GM12874 (cell line): ENCODE data around the gene CTBP1.

ENCODE experiments used
- TF ChIP-seq, protein P1 (sequence below): IDR thresholded peaks from 2 replicates; pipeline ENCODE4 v1.5.1; 2011; ENCODE audit warnings: low read depth, mild to moderate bottlenecking, control low read depth, low read length, moderate library complexity; ENCODE audit not compliant: insufficient read depth

The CTBP1 gene

DNA sequence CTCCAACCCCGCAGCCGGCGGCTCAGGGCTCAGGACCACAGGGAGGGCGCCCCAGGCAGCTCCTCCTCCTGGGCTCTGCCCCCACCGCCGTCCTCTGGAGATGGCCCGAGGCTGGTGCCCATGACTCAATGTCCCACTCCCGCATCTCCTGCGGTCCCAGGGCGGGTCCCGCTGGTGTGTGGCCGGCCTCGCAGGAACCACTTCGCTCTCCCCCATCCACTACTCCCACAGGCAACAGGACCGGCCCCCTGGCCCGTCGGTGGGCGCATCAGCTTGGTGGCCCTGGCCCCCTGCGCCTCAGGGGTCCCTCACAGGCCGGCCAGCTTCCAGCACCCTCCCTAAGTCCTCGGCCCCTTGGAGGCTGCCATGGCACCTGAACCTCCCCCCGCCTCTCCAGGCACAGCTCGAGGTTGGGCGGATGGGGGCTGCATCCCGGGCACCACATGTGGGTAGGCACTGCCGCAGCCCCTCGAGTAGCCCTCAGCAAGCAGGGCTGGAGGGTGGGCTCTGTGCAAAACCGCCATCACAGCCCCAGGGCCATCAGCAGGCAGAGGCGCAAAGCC, 53.7 kb downstream of the CTBP1 start:
- TF ChIP-seq, protein P1, sequence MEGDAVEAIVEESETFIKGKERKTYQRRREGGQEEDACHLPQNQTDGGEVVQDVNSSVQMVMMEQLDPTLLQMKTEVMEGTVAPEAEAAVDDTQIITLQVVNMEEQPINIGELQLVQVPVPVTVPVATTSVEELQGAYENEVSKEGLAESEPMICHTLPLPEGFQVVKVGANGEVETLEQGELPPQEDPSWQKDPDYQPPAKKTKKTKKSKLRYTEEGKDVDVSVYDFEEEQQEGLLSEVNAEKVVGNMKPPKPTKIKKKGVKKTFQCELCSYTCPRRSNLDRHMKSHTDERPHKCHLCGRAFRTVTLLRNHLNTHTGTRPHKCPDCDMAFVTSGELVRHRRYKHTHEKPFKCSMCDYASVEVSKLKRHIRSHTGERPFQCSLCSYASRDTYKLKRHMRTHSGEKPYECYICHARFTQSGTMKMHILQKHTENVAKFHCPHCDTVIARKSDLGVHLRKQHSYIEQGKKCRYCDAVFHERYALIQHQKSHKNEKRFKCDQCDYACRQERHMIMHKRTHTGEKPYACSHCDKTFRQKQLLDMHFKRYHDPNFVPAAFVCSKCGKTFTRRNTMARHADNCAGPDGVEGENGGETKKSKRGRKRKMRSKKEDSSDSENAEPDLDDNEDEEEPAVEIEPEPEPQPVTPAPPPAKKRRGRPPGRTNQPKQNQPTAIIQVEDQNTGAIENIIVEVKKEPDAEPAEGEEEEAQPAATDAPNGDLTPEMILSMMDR = no peak

DNA sequence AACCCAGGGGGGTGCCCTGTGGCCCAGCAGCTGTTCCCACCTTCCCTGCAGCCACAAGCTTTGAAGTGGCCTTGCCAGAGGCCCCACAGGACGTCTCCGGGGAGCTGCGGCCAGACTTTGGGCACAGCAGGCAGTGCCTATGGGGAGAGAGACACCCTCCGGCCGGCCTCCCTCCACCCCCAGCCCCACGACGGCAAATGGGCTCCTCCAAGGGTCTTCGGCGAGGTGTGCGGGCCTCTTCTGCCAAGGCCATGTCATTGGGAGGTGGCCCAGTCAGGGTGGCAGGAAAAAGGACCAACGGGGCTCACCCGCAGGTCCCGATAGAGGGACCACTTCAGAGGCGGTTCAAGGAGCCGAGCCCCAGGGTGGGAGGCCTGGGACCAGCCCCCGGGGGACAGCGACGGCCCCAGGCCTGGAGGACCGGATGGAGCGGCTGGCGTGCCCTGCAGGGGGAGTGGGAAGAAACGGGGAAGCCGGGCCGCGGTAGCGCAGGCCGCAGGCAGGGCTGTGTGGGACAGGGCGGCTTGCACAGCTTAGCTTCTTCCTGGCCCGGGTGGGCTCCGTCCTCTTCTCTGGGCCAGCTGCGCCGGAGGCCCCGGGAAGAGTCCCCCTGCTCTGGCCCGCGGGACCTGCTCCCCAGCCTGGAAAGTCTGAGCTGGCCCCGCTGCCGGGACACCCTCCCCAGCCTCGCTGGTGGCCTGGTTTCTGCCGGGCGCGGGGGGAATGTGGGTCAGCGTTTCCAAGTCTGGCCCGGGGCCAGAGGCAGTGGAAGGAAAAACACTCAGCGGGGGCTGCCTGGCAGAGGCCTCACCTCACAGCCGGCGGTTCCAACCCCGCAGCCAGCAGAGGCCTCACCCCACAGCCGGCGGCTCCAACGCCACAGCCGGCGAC, 54.7 kb downstream of the CTBP1 start:
- TF ChIP-seq, protein P1 = no peak

DNA sequence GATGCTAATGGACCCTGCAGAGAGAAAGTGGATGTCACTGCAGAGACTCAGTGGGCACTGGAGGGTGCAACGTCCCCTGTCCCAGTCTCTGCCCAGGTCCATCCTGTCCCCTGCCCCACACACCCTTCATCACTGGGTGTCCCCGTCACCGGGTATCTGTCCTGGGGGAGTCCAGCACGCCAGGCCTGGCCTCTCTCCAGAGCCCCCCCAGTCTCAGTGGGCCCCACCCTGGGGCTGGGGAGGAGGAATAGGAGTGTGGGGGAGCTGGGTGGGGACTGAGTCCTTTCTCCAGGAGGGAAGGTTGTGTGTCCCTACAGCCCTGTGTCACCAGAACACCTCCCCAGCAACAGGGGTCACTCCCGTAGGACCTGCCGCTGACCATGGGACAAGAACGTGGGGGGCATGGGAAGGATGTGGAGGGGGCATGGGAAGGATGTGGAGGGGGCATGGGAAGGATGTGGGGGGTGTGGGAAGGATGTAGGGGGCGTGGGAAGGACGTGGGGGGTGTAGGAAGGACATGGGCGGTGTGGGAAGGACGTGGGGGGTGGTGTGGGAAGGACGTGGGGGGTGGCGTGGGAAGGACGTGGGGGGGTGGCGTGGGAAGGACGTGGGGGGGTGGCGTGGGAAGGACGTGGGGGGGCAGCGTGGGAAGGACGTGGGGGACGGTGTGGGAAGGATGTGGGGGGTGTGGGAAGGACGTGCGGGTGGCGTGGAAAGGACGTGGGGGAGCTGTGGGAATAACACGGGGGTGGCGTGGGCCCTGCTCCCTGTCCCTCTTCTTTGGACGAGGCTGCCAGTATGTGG, 55.5 kb downstream of the CTBP1 start:
- TF ChIP-seq, protein P1 = no peak

DNA sequence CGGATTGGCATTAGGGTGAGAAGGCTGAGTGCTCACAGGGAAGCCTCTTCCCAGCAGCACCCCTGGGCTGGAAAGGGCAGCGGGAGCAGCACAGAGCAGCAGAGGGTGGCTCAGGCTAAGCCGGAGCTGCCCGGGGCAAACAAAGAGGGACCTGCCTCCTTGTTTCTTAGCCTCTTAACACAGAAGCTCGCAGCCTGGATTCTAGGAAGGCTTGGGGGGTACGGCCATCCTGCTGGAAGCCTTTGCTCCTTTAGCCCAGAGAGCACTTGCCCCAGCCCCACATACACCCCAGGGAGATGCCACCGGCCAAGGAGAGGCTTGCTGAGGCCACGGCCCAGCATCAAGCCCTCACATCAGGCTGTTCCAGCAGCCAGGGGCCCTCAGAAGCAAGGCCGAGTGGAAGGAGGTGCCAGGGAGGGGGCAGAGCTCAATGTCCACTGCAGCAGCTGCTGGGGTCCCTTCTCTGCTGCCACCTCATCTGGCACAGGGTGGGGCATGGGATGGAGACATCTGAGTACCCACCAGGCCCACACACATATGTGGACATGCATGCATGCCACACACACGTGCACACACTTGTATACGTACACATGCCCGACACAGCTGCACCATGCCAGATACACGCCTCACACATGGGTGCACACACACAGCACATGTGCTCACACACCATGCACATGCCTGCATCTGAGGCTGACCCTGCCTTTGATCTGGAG, 56.3 kb downstream of the CTBP1 start:
- TF ChIP-seq, protein P1 = no peak

DNA sequence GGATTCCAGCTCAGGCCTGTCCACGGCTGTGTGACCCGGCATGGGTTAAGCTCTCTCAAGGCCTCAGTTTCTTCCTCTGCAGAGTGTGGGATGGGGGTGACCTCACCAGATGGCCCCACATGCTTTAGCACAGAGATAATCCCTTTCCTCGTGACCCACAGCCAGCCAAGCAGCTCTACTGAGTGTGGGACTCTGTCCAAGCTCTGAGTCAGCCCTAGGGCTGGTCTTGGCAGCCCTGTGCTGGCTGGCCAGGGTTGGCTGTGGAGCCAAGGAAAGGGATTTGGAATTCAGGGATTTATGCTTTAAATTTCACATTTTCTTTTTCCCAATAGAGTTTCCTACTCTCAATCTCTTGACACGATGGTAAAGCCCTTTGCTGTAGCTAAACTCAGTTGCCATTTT, 56.8 kb downstream of the CTBP1 start:
- TF ChIP-seq, protein P1 = no peak

DNA sequence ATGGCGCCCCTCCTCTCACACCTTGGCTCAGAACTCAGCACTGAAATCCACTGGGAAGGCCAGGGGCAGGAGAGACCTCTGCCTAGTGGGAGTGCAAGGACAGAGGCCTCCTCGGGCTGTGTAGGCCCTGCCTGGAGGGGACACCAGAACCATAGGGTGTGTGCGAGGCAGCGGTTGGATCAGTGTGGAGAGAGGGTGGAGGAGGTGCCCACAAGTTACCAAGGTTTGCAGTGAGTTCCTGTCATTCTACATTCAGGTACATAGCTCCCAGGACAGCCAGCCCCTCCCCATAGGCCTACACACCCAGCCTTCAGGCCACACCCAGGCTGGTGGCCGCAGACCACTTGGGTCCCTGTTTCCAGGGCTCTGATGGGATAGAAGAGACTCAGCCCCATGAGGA, 57.3 kb downstream of the CTBP1 start:
- TF ChIP-seq, protein P1 = no peak
